GM12878 (cell line): Measurements from ENCODE around the gene SVEP1.

Source experiments
- CHD1 ChIP-seq: IDR thresholded peaks from 2 replicates; pipeline ENCODE4 v1.6.1; 2012; ENCODE audit warnings: low read depth, low read length, improper control_type of control experiment
- CREB1 ChIP-seq: IDR thresholded peaks from 2 replicates; pipeline ENCODE4 v1.6.1; 2012; ENCODE audit warnings: low read depth, mild to moderate bottlenecking, inconsistent platforms
- CTCF ChIP-seq, 3 experiments: IDR thresholded peaks in 2 of 3; conservative IDR thresholded peaks in 1 of 3; 2 replicates each; pipeline ENCODE4 v1.5.1; 2011; ENCODE audit warnings: low read depth in 3 of 3, low read length in 3 of 3, mild to moderate bottlenecking in 3 of 3, control low read depth in 2 of 3, moderate library complexity in 2 of 3, inconsistent platforms in 1 of 3, mixed read lengths in 1 of 3; ENCODE audit not compliant: control insufficient read depth in 2 of 3, insufficient read depth in 1 of 3; ENCODE audit errors: extremely low read depth in 1 of 3
- FOXM1 ChIP-seq: IDR thresholded peaks from 2 replicates; pipeline ENCODE4 v1.6.1; 2012; ENCODE audit warnings: low read depth, mild to moderate bottlenecking, inconsistent platforms, low read length, moderate library complexity
- NR2C2 ChIP-seq: IDR thresholded peaks from 2 replicates; pipeline ENCODE4 v1.6.1; 2011; ENCODE audit warnings: borderline replicate concordance, low read depth; ENCODE audit not compliant: control insufficient read depth, insufficient read length
- POLR2AphosphoS2 ChIP-seq: IDR thresholded peaks from 2 replicates; pipeline ENCODE4 v1.6.1; 2011; ENCODE audit warnings: low read depth, mild to moderate bottlenecking, low read length, improper control_type of control experiment, moderate library complexity
- RFX5 ChIP-seq: IDR thresholded peaks from 2 replicates; pipeline ENCODE4 v1.6.1; 2011; ENCODE audit warnings: low read depth, low read length, improper control_type of control experiment
- RUNX3 ChIP-seq: IDR thresholded peaks from 2 replicates; pipeline ENCODE4 v1.6.1; 2012; ENCODE audit warnings: low read length, inconsistent platforms
- TAF1 ChIP-seq: IDR thresholded peaks from 2 replicates; pipeline ENCODE4 v1.6.1; 2011; ENCODE audit warnings: mild to moderate bottlenecking, low read depth, low read length, borderline replicate concordance
- TF ChIP-seq, protein P1 (sequence below): IDR thresholded peaks from 2 replicates; pipeline ENCODE4 v1.6.1; 2011; ENCODE audit warnings: low read depth, low read length, improper control_type of control experiment, borderline replicate concordance
- TF ChIP-seq, protein P2 (sequence below): fragments of 450-650 bp; formaldehyde crosslinking; IDR thresholded peaks from 2 replicates; pipeline ENCODE4 v1.4.0; 2020; ENCODE audit warnings: mild to moderate bottlenecking, moderate library complexity

DNA sequence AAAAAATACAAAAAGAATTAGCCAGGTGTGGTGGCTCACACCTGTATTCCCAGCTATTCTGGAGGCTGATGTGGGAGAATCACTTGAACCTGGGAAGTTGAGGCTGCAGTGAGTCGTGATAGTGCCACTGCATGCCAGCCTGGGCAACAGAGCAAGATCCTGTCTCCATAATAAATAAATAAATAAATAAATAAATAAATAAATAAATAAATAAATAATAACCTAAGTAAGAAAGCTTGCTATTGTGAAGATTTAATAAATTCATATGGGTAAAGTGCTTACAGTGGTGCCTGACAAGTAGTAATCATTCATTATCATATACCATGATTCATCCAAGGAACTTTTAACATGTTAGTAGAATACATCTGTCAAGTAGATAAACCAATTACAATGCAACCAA, 13.4 kb downstream of the SVEP1 start:
- TF ChIP-seq CTCF (IDR thresholded peaks at IDR 0.05 in 2 of 3, conservative IDR thresholded peaks at IDR 0.05 in 1 of 3; ENCODE audit: control insufficient read depth in 2 of 3, extremely low read depth in 1 of 3, insufficient read depth in 1 of 3, low read depth in 3 of 3, low read length in 3 of 3) (no peak), NR2C2 (no peak), TAF1 (no peak), RUNX3 (no peak), POLR2AphosphoS2 (no peak), CREB1 (no peak), CHD1 (no peak), FOXM1 (no peak), RFX5 (no peak)
- TF ChIP-seq, protein P1, sequence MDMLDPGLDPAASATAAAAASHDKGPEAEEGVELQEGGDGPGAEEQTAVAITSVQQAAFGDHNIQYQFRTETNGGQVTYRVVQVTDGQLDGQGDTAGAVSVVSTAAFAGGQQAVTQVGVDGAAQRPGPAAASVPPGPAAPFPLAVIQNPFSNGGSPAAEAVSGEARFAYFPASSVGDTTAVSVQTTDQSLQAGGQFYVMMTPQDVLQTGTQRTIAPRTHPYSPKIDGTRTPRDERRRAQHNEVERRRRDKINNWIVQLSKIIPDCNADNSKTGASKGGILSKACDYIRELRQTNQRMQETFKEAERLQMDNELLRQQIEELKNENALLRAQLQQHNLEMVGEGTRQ, result no peak
- TF ChIP-seq, protein P2, sequence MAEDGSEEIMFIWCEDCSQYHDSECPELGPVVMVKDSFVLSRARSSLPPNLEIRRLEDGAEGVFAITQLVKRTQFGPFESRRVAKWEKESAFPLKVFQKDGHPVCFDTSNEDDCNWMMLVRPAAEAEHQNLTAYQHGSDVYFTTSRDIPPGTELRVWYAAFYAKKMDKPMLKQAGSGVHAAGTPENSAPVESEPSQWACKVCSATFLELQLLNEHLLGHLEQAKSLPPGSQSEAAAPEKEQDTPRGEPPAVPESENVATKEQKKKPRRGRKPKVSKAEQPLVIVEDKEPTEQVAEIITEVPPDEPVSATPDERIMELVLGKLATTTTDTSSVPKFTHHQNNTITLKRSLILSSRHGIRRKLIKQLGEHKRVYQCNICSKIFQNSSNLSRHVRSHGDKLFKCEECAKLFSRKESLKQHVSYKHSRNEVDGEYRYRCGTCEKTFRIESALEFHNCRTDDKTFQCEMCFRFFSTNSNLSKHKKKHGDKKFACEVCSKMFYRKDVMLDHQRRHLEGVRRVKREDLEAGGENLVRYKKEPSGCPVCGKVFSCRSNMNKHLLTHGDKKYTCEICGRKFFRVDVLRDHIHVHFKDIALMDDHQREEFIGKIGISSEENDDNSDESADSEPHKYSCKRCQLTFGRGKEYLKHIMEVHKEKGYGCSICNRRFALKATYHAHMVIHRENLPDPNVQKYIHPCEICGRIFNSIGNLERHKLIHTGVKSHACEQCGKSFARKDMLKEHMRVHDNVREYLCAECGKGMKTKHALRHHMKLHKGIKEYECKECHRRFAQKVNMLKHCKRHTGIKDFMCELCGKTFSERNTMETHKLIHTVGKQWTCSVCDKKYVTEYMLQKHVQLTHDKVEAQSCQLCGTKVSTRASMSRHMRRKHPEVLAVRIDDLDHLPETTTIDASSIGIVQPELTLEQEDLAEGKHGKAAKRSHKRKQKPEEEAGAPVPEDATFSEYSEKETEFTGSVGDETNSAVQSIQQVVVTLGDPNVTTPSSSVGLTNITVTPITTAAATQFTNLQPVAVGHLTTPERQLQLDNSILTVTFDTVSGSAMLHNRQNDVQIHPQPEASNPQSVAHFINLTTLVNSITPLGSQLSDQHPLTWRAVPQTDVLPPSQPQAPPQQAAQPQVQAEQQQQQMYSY (CRISPR knock-in tag), result no peak
